CD14-positive monocyte (primary cell): ENCODE results near the gene ADCYAP1. TPM values are rescaled to one million over a fixed set of nuclear protein-coding genes. Genes with fewer than 3 reads are reported as not detected.

Experiments used
- DNase-seq, 3 donors: peaks; one replicate each; pipeline ENCODE4 v3.0.0-alpha.2; 2011 to 2022
- H2AFZ ChIP-seq: 2 replicates; pipeline ENCODE4 v1.6.0; 2012; ENCODE audit warnings: mild to moderate bottlenecking, low read depth, low read length, inconsistent platforms; ENCODE audit not compliant: insufficient read depth, poor library complexity, severe bottlenecking
- H3K27ac ChIP-seq, 2 donors: 1 replicate in 1 of 2; 2 replicates in 1 of 2; pipeline ENCODE4 v1.5.1; 2012 to 2013; ENCODE audit warnings: low read length in 2 of 2, control low read depth in 1 of 2, inconsistent platforms in 1 of 2, low read depth in 1 of 2, mild to moderate bottlenecking in 1 of 2
- H3K27me3 ChIP-seq, 2 donors: one replicate each; pipeline versions ENCODE4 v1.6.0 to v1.6.1; 2011 to 2013; ENCODE audit warnings: low read length in 2 of 2; ENCODE audit not compliant: control insufficient read depth in 2 of 2, insufficient read depth in 2 of 2
- H3K36me3 ChIP-seq, 2 donors: replicated peaks in 1 of 2; 1 replicate in 1 of 2; 2 replicates in 1 of 2; pipeline versions ENCODE4 v1.5.1 to v1.6.1; 2012 to 2013; ENCODE audit warnings: low read length in 2 of 2, control low read depth in 1 of 2, inconsistent platforms in 1 of 2, mild to moderate bottlenecking in 1 of 2; ENCODE audit not compliant: insufficient read depth in 2 of 2, control insufficient read depth in 1 of 2
- H3K4me1 ChIP-seq, 2 donors: 1 replicate in 1 of 2; 2 replicates in 1 of 2; pipeline versions ENCODE4 v1.5.1 to v1.6.1; 2012 to 2013; ENCODE audit warnings: low read length in 2 of 2, control low read depth in 1 of 2, inconsistent platforms in 1 of 2, mild to moderate bottlenecking in 1 of 2, moderate library complexity in 1 of 2; ENCODE audit not compliant: insufficient read depth in 2 of 2, control insufficient read depth in 1 of 2
- H3K4me2 ChIP-seq: replicated peaks from 2 replicates; pipeline ENCODE3; 2012; ENCODE audit warnings: low read length, moderate library complexity, mild to moderate bottlenecking; ENCODE audit not compliant: poor library complexity, severe bottlenecking; ENCODE audit errors: extremely low read depth
- H3K4me3 ChIP-seq, 3 experiments: fragments of 200-600 bp in 1 of 3; sonication (generic) in 1 of 3; replicated peaks in 1 of 3; 1 replicate in 2 of 3; 2 replicates in 1 of 3; pipeline ENCODE4 v1.5.1; 2011 to 2013; ENCODE audit warnings: low read length in 3 of 3, mild to moderate bottlenecking in 3 of 3, control low read depth in 2 of 3, low read depth in 2 of 3, inconsistent platforms in 1 of 3, moderate library complexity in 1 of 3
- H3K79me2 ChIP-seq: 2 replicates; pipeline ENCODE4 v1.6.0; 2012; ENCODE audit warnings: mild to moderate bottlenecking, control low read depth, inconsistent platforms, low read length, moderate library complexity; ENCODE audit not compliant: insufficient read depth
- H3K9ac ChIP-seq: 2 replicates; pipeline ENCODE4 v1.6.0; 2017; ENCODE audit warnings: low read length, mild to moderate bottlenecking; ENCODE audit not compliant: insufficient read depth, poor library complexity, severe bottlenecking
- H3K9me3 ChIP-seq, 2 donors: replicated peaks in 1 of 2; 1 replicate in 1 of 2; 2 replicates in 1 of 2; pipeline versions ENCODE4 v1.5.1 to v1.6.1; 2012 to 2013; ENCODE audit warnings: low read length in 2 of 2, control low read depth in 1 of 2; ENCODE audit not compliant: control insufficient read depth in 1 of 2, insufficient read depth in 1 of 2
- H4K20me1 ChIP-seq: 2 replicates; pipeline ENCODE4 v1.6.0; 2012; ENCODE audit warnings: mild to moderate bottlenecking, low read length, control low read depth, moderate library complexity; ENCODE audit not compliant: insufficient read depth
- H3K27ac Mint-ChIP-seq, 7 donors: one replicate each; pipeline ENCODE4 v1.8.0; 2020; ENCODE audit warnings: mild to moderate bottlenecking in 7 of 7, mixed read lengths in 7 of 7, moderate library complexity in 6 of 7, inconsistent platforms in 2 of 7
- H3K27me3 Mint-ChIP-seq, 3 donors: one replicate each; pipeline ENCODE4 v1.8.0; 2021 to 2022; ENCODE audit warnings: low read depth in 3 of 3, mild to moderate bottlenecking in 3 of 3, mixed read lengths in 3 of 3, moderate library complexity in 3 of 3, inconsistent platforms in 1 of 3
- H3K36me3 Mint-ChIP-seq, 2 donors: one replicate each; pipeline ENCODE4 v1.8.0; 2020; ENCODE audit warnings: mixed read lengths in 2 of 2, inconsistent platforms in 1 of 2, mild to moderate bottlenecking in 1 of 2
- H3K4me1 Mint-ChIP-seq: one replicate; pipeline ENCODE4 v1.8.0; 2020; ENCODE audit warnings: mild to moderate bottlenecking, mixed read lengths
- H3K4me3 Mint-ChIP-seq, 2 donors: one replicate each; pipeline ENCODE4 v1.8.0; 2020; ENCODE audit warnings: mild to moderate bottlenecking in 2 of 2, mixed read lengths in 2 of 2, moderate library complexity in 1 of 2
- H3K9me3 Mint-ChIP-seq, 7 donors: one replicate each; pipeline ENCODE4 v1.8.0; 2020 to 2022; ENCODE audit warnings: mixed read lengths in 7 of 7, mild to moderate bottlenecking in 6 of 7, moderate library complexity in 6 of 7, inconsistent platforms in 2 of 7
- WGBS: methylation state at CpG from one replicate; pipeline ENCODE4 v1.1.5; 2013; ENCODE audit warnings: missing lambda C conversion rate; ENCODE audit not compliant: insufficient coverage; 5-methylcytosine and 5-hydroxymethylcytosine counted together
- intact Hi-C, 2 donors: fragments of 100-400 bp; cut with micrococcal nuclease; formaldehyde crosslinking; loops; one replicate each; pipeline versions ENCODE4 v1.15.0 to v1.15.1; 2023
- polyA plus RNA-seq, 3 donors: library from polyadenylated mRNA; depleted of rRNA in 1 of 3; unstranded in 2 of 3; stranded (reverse) in 1 of 3; fragments of 300-500 nt in 2 of 3; fragments of >200 nt in 1 of 3; fragmentation: Illumina TruSeq in 2 of 3; gene quantifications; 1 replicate in 2 of 3; 2 replicates in 1 of 3; pipeline ENCODE4 v1.2.3, GENCODE V29; 2012 to 2021
- TF ChIP-seq, protein P1 (sequence below): fragments of 200-600 bp; IDR thresholded peaks from one replicate; pipeline ENCODE4 v1.8.0; 2022; ENCODE audit warnings: antibody characterized with exemption, mild to moderate bottlenecking

Gene ADCYAP1
- polyA plus RNA-seq, 3 donors = not detected

DNA sequence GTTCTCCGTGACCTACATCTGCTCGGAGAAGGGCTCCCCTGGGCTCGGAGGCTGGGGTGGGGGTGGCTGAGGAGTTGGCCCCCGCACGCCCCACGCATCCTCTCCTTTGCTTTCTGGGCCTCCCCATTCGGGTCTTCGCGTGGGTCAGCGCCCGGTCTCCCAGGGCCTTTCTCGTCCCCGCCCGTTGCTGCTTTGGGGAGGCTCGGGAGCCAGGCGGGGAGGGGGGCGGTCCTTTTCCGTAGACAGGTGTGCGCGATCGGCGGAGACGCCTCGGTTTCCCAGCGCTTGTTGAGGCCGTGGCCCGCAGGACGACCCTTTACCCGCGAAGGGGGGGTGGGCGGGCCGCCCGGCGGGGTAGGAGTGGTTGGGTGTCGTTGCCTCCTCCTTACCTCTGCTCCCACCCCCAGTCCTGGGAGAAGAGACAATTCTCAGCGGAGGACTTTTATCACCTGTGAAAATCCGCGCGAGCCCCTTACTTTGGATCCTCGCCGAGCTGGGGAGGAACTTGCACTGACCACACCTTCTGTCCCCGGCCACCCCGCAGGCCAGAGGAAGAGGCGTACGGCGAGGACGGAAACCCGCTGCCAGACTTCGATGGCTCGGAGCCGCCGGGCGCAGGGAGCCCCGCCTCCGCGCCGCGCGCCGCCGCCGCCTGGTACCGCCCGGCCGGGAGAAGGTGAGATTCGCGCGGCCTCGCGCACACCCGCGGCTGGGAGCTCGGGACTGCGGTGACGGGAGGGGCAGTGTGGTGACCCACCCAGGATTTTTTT, 2.6 kb downstream of the ADCYAP1 start:
- no peaks in the 10 kb centered on the region for H3K79me2 ChIP-seq
- Mint-ChIP-seq H3K27ac (no peak overlapping the region), H3K9me3 (peaks cover 0 to 37% (median 11%) of the 10 kb centered on the region in 7 donors), H3K4me1 (peaks cover 22% of the 10 kb centered on the region), H3K4me3 (peak overlapping the region; percentile 39 to 84), H3K27me3 (peaks cover 86 to 96% (median 91%) of the 10 kb centered on the region in 3 donors), H3K36me3 (peaks cover 0 to 7% of the 10 kb centered on the region in 2 donors)
- peaks cover 0 to 54% of the 10 kb centered on the region in 2 donors for H3K9me3 ChIP-seq
- no peak overlapping the region for H3K27ac ChIP-seq
- WGBS = 2% methylated on average over 61 of the region's 75 CpGs
- no peak for DNase-seq
- no peak overlapping the region for H2AFZ ChIP-seq
- H4K20me1 ChIP-seq = no peaks in the 10 kb centered on the region
- peak overlapping the region in 1 of 3 experiments; percentile 34 for H3K4me3 ChIP-seq
- TF ChIP-seq, protein P1, sequence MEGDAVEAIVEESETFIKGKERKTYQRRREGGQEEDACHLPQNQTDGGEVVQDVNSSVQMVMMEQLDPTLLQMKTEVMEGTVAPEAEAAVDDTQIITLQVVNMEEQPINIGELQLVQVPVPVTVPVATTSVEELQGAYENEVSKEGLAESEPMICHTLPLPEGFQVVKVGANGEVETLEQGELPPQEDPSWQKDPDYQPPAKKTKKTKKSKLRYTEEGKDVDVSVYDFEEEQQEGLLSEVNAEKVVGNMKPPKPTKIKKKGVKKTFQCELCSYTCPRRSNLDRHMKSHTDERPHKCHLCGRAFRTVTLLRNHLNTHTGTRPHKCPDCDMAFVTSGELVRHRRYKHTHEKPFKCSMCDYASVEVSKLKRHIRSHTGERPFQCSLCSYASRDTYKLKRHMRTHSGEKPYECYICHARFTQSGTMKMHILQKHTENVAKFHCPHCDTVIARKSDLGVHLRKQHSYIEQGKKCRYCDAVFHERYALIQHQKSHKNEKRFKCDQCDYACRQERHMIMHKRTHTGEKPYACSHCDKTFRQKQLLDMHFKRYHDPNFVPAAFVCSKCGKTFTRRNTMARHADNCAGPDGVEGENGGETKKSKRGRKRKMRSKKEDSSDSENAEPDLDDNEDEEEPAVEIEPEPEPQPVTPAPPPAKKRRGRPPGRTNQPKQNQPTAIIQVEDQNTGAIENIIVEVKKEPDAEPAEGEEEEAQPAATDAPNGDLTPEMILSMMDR = no peak
- H3K9ac ChIP-seq = no peak overlapping the region
- peak overlapping the region; percentile 49 for H3K4me2 ChIP-seq
- intact Hi-C loops = no loop called here
- H3K36me3 ChIP-seq = no peaks in the 10 kb centered on the region
- peaks cover 3 to 14% of the 10 kb centered on the region in 2 donors for H3K4me1 ChIP-seq
- H3K27me3 ChIP-seq = peaks cover 85 to 97% of the 10 kb centered on the region in 2 donors

DNA sequence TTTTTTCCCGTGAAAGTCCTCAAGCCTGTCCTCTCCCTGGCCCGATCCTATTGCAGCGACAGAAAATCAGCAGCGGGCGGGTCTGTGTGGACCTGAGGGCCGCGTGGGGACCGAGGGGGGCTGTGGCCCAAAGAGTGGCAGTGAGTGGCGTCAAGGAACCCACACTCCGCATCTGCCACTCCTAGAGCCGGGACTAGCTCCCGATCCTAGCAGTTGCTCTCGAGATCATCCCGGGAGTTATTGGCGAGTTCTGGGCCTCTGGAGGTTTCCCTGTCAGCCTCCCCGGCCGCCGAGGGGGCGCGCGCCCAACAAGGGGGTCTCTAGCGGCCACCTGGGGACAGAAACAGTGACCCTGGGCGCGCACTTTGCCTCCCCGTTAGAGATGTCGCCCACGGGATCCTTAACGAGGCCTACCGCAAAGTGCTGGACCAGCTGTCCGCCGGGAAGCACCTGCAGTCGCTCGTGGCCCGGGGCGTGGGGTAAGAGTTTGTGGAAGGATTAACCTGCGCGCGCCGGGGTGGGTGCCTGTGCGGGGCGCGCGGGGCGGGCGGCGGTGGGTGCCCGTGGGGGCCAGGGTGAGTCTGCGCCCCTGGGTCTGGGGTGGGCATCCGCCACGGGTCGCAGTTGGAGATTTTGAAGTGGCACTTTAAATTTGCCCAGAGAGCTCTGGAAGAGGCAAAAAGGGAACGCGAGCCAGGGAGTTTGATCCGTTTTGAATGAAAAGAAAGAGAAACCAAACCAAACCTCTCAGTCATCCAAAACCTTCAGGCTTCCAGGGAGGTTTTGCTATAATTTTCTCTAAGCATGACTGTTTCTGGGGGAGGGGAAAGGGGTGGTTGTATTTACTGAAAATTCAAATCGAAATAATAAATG, 3.5 kb downstream of the ADCYAP1 start:
- intact Hi-C loops = no loop called here
- Histone ChIP-seq H3K4me2 (peak overlapping the region; percentile 49), H3K9ac (no peak overlapping the region), H4K20me1 (no peaks in the 10 kb centered on the region), H3K36me3 (no peaks in the 10 kb centered on the region), H3K27ac (no peak overlapping the region), H3K4me1 (peaks cover 3 to 14% of the 10 kb centered on the region in 2 donors), H3K27me3 (peaks cover 80 to 97% of the 10 kb centered on the region in 2 donors), H3K79me2 (no peaks in the 10 kb centered on the region), H2AFZ (no peak overlapping the region), H3K9me3 (peaks cover 0 to 53% of the 10 kb centered on the region in 2 donors), H3K4me3 (peak overlapping the region in 1 of 3 experiments; percentile 34)
- peaks cover 22% of the 10 kb centered on the region for H3K4me1 Mint-ChIP-seq
- H3K27ac Mint-ChIP-seq = peak overlapping the region in 1 of 7 donors; percentile 50
- H3K36me3 Mint-ChIP-seq = peaks cover 0 to 7% of the 10 kb centered on the region in 2 donors
- no peak for DNase-seq
- peak overlapping the region; percentile 51 to 80 for H3K4me3 Mint-ChIP-seq
- H3K9me3 Mint-ChIP-seq = peaks cover 0 to 36% (median 11%) of the 10 kb centered on the region in 7 donors
- TF ChIP-seq, protein P1 = no peak
- 2% methylated on average over 47 of the region's 55 CpGs for WGBS
- peaks cover 79 to 92% (median 83%) of the 10 kb centered on the region in 3 donors for H3K27me3 Mint-ChIP-seq
